T-helper 9 cell (primary cell): ENCODE data around the gene HOXA13.

Experiments used
- DNase-seq: peaks from one replicate; pipeline ENCODE4 v3.0.0-alpha.2; 2020

HOXA13 gene

GRCh38 chr7:27146491-27147198, 53.2 kb downstream of the HOXA13 start:
- no peak for DNase-seq

GRCh38 chr7:27145914-27146412, 53.9 kb downstream of the HOXA13 start:
- DNase-seq = no peak

GRCh38 chr7:27145165-27145913, 54.6 kb downstream of the HOXA13 start:
- DNase-seq = no peak

GRCh38 chr7:27144781-27145164, 55.1 kb downstream of the HOXA13 start:
- DNase-seq = no peak
